Right lung (tissue), 5 donors: Measurements from ENCODE around the gene RAB1A. TPM values are rescaled to one million over a fixed set of nuclear protein-coding genes. Genes with fewer than 3 reads are reported as not detected.
A peak's percentile ranks its signal among the peaks of the same experiment; 100 is the strongest.

Source experiments
- DNase-seq, 2 donors: peaks; one replicate each; pipeline ENCODE4 v3.0.0-alpha.2; 2013
- polyA plus RNA-seq, 5 donors: library from polyadenylated mRNA; unstranded; fragments of 120-200 nt; gene quantifications; one replicate each; pipeline versions ENCODE4 v1.2.1 to v1.2.3, GENCODE V29; 2013; ENCODE audit warnings: inconsistent platforms in 1 of 5, low replicate concordance in 1 of 5; ENCODE audit not compliant: insufficient read length in 5 of 5, insufficient read depth in 1 of 5

Gene RAB1A
- polyA plus RNA-seq, 5 donors: 166 to 187 (median 171) TPM

DNA sequence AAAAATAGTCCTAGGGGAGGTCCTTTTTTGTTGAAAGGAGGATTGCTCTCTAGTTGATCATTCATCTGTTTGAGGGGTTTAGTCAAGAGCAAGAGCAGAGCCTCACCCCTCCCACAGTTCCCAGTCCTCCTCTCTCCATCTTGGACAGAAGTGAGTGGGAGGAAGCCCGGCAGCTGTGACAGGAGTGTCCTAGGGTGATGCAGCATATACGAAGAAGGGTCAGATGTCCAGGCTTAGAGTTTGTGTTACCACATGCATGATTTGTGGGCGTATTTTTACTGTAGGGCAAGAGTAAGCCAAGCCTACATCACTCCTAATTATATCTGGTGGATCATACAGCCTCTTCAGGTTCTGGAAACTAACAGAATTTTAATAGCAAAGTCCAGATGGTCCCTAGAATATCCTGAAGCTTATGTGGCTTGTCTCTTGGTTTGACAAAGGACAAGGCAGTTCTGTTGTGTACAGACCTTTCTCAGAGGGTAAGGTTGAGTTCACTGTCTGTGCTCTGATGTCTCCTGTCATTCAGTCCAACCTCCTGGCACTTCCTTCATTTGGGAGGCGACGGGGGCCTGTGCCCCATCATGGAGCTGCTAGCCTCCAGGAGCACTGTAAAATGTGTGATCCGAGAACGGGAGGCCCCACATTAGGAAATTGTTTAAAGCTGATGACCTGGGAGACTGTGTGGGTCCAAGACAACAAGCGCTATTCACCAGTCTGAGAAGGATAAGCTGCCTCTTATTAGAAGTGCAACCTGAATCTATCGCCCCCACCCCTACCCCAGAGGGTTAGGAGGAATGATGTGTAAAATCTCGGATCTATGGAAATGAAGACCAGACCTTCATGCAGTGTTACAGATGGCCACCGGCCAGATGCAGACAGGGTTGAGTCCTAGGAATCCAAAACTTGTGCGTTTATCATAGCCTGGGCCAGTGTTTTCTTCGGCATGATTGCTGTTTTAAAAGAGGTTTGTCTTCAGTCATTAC, 66.8 kb downstream of the RAB1A start:
- no peak for DNase-seq

DNA sequence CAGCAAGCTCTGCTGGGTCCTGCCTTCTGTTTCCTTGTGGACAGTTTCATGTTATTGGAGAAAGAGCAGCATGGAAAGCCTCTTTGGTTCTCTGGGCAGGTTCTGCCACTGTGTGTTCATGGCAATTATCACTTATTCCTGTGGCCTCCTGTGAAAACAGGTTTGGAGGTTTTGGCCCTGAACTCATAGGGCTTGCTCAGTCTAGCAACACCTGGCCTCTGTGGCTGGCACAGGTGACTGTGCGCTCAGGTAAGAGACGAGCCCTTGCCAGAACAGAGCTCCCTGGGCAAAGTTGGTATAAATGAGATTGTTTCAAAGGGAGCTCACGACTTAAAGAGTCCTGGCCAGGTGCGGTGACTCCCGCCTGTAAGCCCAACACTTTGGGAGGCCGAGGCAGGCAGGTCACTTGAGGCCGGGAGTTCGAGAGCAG, 68.0 kb downstream of the RAB1A start:
- DNase-seq: no peak

DNA sequence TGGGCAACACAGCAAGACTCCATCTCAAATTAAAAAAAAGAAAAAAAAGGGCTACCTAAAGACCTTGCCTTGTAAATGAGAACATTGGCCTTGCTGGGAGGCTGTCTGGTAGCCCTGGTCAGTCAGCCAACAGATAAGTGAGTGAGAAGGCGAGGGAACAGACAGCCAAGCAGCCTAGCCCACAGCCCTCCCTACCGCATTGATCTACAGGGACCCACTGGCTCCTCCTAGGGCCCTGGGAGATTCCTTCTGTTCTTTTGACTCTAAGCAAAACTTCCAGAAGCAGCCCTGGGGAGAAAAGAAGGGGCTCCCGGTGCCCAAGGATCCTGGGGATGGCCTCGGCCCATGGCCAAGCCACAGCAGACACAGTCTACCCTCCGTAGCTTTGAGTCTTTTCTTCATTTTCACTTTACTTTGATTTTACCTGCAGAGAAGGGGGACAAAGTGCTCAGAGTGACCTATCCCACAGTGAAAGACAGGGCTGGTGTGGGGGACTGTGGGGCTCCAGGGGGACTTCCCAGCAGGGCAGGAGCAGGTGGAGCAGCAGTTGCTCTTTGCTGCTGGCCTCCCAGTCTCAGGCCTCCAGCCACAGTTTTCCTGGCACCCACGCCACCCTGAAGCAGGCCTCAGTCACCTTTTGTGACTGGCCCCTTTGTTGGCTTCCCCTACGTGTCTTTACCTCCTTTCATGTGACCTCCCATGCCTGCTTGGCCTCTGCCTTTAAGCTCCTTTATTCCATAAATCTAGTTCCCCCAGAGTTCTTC, 68.6 kb downstream of the RAB1A start:
- no peak for DNase-seq

DNA sequence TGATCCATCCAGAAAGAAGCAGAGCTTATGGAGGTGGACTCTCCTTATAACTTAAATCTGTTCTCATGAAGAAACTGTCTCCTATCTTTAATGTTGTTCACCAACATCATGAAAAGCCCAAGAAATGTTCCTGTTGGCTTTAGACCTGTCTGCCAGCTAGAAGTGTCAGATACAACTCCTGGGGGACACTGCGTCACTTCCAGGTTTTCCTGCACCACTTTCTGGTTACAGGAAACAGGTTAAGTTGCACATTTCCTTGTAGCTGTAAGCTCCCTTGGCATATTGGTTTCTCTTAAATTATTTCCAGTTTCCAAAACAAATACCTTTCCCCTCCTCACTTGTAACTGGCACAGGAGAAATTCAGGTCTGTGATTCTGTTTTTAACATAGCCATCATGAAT, 70.8 kb downstream of the RAB1A start:
- no peak for DNase-seq

DNA sequence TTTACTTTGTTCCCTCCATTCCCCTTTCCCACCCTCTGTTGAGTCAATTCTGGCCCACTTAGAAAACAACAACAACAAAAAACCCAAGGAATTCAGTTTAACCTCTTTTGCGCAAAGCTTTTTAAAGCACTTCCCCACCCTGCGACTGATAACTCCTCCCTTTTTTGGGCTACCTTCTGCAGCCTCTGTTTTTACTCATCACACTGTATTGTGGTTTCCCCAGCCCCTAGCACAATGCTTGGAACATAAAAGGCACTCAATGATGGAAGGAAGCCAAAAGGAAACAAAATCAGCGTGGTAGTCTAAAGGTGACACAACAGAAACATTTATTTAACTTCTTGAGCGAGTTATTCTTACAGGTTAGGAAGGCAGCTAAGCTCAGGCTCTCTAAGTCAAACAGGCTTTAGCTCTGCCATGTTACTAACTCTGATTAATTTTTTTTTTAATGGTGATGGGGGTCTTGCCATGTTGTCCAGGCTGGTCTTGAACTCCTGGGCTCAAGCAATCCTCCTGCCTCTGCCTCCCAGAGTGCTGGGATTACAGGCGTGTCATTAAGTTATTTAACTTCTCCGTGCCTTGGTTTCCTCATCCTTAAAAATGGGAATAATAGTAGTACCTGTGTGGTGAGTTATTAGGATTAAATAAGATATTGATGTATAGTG, 72.4 kb downstream of the RAB1A start:
- DNase-seq: no peak

DNA sequence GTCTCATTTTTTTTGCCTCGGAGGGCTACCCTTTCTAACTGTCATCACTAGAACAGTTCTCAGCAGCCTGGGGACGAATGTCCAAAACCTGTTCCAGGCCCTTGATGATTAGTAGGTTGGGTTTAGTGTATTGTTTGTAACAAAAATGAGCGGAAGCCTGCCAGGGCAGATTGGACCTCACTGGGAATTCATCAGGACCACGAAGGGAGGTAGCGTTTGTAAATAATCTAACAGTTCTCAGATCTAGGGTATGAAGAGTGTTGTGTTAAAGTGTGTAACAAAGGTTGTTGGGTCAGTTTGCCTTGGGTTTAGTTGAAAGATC, 72.9 kb downstream of the RAB1A start:
- DNase-seq: no peak

DNA sequence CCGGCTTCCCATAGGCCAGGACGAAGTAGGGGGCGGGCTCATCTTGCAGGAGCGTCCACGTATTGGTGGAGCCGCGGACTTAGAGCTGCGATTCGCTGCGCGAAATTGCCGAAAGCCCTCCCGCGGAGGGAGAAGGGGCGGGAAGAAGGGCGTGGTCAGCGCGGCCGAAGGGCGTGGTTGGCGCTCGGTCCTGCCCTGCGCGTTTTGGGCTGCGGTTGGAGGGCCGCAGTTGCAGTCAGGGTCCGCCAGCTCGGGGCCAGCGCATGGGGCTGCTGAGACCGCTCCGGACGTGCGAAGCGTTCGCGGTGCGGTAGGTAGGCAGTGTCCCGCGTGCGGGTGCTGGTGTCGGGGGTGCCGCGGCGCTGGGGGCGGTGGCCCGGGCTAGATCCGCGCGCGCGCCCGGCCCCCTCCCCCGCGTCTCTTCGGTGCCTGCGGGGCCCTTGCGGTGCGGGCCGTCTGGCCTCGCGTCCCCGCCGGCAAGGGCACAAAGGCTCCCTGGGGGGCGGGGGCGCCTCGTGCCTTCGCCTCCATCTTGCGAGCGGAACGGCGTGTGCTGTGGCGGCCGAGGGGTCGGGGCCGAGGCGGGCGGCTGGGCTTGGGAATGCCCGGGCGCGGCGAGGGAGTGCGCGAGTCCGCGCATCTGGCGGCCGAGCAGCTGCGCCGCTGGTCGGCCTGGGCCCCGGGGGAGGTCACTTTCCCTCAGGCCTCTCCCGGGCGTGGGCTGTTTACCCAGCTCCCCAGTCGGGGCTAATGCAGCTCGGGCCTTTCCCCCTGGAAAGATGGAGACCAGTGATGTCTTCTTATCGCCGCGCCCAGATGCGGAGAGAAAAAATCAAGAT, 73.5 kb downstream of the RAB1A start, which contains the start of gene CEP68:
TSS of gene CEP68 (plus strand) at position 202 of the 839 bp plus-strand sequence. CDS start 13,029 bp downstream, outside the sequence.
- DNase-seq: peak; percentile 98

DNA sequence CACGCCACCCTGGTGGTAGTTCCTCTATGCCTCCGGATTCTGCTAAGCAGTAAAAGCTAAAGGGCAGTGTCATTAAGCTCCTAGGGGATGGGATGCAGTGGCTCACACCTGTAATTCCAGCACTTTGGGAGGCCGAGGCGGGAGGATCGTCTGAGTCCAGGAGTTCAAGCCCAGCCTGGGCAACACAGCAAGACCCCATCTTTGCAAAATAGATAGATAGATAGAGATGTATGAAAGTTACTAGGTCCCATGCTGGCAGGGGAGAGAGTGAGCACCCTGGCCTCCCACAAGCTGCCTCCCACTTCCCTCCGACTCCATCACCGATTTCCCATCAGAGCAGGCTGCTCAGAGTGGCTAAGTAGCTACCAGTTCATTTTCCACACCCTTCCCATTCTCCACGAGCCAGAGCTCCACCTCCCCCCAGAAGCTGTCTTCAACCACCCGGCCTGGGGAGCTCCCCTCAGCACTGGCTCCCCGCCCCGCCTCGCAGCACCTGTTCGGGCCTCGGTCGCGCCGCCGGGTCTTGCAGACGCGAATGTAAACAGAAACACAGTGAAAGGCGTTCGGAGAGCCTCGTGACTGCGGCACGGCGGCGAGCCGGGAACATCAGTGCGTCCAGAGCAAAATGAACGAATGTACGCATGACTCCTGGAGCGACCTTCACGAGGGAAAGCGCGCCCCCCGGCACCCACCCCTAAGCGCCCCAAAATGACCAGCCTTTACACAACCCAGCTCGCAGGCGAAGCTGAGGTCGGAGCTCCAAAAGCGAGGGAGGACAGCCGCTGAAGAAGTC, 74.3 kb downstream of the RAB1A start:
- DNase-seq: no peak

DNA sequence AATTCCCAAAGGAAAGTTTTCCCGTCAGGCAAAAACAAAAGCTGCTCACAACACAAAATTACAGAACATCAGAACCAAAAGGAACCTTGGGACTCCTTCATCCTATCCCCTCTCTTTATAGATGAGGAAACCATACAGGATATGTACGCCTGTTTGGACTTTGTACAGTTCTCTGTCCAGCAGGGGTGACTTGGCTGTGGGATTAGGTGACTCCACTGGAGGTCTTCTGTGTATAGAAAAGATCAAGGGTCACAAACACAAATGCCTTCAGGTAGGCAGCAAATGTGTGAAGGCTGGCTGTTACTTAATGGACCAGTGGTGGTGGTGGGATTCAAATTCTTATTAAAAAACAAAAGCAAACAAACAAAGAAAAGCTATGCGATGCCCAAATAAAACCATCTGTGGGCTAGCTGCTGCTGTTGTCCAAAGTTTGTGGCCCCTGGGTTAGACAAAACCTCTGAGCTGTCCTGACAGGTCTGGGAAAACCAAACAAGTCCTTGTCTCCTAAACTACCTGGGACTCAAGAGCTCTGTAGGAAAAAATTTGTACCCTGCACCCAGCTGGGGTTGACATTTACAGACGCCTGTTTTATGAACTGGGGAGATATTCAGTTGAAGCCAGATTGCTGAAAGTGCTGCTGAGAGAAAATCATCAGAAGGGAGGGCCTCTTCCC, 75.0 kb downstream of the RAB1A start:
- DNase-seq: no peak

DNA sequence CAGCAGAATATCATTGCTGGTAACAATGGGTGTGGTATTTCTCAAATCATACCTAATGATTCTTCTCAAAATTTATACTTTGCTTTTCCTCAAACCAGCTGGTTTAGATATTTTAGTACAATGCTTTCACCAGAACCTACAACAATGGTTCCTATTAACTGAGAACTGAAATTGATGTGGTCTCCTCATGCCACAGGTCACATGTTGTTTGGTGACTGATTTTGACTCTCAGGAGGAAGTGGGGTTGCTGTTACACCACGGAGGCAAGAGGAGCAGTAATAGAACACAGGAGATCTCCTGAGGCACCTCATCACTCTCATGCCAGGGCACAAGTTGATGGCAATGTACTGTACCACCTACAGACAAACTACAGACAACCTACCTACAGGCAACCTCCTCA, 76.7 kb downstream of the RAB1A start:
- no peak for DNase-seq

DNA sequence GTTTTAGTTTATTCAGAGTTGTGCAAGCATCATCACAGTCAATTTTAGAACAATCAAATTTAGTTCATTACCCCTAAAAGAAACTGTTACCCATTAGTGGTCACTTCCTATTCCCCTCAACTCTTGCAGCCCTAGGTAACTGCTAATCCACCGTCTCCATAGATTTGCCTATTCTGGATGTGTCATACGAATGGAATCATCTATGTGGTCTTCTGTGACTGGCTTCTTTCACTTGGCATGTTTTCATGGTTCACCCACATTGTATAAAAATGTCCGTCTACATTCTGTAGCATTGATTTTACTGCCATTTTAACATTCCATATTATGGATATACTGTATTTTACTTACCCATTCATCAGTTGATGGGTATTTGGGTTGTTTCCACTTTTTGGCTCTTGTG, 79.0 kb downstream of the RAB1A start:
- DNase-seq: no peak

DNA sequence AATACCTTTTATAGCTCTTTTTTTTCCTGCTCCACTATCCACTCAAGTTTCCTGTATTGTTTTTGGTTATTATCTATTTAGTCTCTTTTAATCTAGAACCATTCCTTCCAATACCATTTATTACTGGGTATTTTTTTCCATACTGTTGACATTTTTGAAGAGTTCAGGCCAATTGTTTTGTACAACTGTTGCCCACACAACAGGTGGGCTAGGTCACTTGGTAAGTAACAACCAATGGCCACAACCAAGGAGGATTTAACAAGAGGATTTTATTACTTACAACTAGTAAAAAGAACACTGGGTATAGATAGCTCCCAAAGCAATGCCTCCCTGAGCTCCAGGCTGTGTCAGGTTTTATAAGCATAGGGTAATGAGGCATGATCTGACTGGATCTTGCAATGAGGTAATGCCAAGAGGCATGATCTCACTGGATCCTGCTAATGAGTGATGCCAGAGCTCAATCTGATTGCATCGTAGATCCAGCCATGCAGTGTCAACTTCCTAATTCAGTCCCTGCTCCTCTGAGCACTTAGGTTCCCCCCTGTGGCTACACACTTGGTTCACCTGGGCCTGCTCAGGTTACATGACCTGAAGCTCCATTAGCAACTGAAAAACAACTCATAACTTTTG, 80.8 kb downstream of the RAB1A start:
- no peak for DNase-seq

DNA sequence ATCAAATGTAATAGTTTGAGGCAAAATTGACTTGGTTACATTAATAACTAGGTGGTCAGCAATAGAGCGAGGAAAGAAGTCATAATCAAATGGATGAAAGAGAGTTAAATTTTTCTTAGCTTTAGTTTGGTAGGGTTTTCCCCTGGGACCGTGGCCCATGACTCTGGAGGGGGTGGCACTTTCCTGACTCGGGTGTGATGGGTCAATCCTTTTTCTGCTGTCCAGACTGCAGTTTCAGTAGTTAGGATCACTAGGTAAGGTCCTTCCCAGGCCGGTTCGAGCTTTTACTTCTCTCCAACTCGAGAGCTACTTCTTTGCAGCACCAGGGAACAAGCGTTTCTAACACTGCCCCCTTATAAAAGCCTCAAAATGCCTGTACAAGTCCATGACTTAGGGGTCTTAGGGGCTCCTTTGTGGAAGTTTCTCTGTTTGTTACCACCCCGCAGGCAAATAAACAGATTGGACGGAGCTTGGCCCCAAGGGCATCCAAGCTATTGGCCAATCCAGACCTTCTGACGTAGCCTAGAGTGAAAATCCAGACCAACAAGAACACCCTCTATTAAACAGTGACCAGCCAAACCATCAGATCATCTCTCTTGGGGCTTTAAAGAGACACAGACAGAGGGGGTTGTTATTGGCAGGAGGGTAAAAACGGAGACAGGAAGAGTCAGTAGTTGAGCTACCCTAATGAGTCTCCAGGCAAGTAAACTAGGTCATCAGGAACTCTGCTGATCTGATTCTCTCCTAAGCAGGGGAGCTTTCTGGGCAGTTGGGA, 83.1 kb downstream of the RAB1A start:
- DNase-seq: no peak

DNA sequence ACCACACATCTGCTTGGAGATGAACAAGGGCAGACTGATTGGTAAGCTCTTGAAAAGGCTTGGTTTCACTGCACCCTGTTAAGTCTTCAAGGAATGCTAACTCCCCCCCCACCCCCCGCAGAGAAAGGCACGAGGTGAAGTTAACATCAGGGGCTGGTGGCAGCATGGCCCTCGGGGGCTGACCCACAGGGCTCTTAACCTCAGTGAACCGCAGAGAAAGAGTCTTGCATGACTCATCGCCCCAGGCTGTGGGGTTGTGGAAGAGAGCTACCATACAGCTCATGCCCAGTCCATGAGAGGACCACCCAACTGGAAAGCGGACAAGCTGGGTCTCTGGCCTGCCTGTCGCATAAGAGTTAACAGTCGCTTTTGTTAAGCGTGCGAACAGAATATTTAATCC, 84.3 kb downstream of the RAB1A start:
- no peak for DNase-seq

DNA sequence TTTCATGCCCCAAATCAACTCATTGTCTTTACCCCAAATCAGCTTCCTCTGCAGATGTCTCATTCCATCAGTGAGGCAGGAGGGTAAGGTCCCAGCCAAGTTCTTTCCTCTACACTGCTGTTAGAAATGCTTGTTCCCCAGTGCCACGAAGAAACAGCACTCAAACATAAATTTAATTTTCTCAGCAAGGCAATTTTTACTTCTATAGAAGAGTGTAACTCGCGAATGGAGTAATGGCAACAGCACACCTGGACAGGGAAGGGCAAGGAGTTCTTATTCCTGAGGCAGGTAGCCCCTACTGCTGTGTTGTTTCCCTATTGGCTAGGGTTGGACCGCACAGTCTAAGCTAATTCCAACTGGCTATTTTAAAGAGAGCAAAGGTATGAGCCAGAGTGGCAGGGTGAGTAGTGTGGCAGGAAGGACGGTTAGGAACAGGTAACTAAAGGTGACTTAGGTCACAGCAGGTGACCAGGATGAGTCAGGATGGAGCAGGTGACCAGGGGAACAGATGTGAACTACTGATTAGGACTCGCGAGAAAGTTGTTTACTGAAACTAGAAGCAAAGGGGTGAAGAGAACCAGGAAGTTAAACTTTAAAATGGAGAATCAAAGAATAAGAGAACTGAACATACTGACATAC, 85.7 kb downstream of the RAB1A start:
- DNase-seq: no peak

DNA sequence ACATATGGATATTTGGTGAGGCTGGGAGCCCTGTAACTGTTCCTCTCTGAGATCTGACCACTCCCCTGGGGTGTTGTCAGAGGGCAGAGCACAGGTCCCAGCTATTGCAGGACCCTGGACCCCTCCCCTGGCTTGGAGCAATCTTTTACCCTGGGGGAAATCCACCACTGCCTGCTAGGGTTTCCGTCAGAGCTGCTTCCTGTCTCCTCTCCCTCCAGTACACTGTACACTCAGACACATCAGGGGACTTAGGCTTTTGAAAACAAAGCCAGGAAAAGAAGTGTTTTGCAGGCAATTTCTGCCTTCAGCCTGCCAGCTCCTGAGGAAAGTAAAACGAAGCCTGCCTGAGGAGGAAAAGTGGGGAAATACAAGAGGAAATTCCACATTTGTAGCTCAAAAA, 86.9 kb downstream of the RAB1A start:
- no peak for DNase-seq

DNA sequence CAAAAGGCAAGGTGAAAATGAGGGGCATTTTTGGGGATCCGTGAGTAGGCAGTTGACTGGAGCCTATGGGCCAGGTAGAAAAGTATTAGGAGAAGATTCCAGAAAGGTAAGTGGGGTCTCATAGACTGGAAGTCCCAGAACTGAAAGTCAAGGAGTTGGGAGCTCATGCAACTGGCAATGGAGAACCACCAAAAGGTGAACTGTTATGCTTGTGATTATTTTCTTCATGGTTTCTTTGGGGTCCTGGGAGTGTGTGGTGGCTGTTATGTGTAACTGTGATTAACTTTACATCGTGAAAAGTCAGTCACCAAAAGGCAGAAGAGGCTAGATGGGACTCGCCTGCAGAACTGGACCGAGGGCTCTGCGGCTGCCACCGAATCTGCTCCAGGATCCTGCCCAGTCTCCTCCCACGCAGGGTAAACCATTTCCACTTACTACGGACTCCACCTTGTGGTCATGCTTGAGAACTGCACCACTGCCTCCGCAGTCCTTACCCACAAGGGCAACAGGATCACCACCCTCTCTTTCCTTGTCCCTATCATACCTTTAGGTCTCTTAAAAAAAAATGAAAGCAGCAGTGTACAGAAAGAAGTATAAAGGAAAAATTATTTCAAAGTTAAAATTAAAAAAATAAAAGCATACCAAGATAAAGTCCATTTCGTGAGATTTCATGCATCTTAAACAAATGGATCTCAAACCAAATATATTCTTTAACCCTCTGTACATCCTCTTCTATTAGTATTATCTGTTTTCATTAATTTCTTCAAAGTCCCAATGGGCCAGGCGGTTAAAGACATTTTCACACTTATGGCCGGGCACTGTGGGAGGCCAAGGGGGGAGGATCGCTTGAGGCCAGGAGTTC, 89.3 kb downstream of the RAB1A start:
- DNase-seq: peak; percentile 58 to 78
